GM19351 (cell line): ENCODE results near the gene DSCAML1.

Source experiments
- ATAC-seq: cut with Tn5 transposase; IDR thresholded peaks from one replicate; pipeline ENCODE4 v1.9.1; 2021; ENCODE audit warnings: mild to moderate bottlenecking, moderate library complexity; ENCODE audit not compliant: unreplicated experiment

DSCAML1 gene

GRCh38 chr11:117564321-117564720, 232.7 kb downstream of the DSCAML1 start:
- no peak for ATAC-seq

GRCh38 chr11:117563556-117563955, 233.5 kb downstream of the DSCAML1 start:
- no peak for ATAC-seq

GRCh38 chr11:117562136-117562535, 234.9 kb downstream of the DSCAML1 start:
- no peak for ATAC-seq

- ATAC-seq: no peak
Observed at GRCh38 chr11:117560780-117561530, 236.1 kb downstream of the DSCAML1 start.

GRCh38 chr11:117559698-117560097, 237.3 kb downstream of the DSCAML1 start:
- no peak for ATAC-seq

GRCh38 chr11:117557361-117557760, 239.7 kb downstream of the DSCAML1 start:
- no peak for ATAC-seq

GRCh38 chr11:117554601-117555333, 242.2 kb downstream of the DSCAML1 start:
- no peak for ATAC-seq

- no peak for ATAC-seq
Observed at GRCh38 chr11:117552626-117553025, 244.4 kb downstream of the DSCAML1 start.

GRCh38 chr11:117551761-117552343, 245.2 kb downstream of the DSCAML1 start:
- ATAC-seq: no peak

- ATAC-seq: no peak
Observed at GRCh38 chr11:117550466-117550865, 246.6 kb downstream of the DSCAML1 start.

GRCh38 chr11:117549417-117549816, 247.6 kb downstream of the DSCAML1 start:
- no peak for ATAC-seq

GRCh38 chr11:117548876-117549275, 248.1 kb downstream of the DSCAML1 start:
- no peak for ATAC-seq

GRCh38 chr11:117547946-117548345, 249.1 kb downstream of the DSCAML1 start:
- ATAC-seq: no peak

- no peak for ATAC-seq
Observed at GRCh38 chr11:117547195-117547850, 249.7 kb downstream of the DSCAML1 start.

GRCh38 chr11:117546431-117547194, 250.4 kb downstream of the DSCAML1 start:
- ATAC-seq: no peak

GRCh38 chr11:117545706-117546105, 251.3 kb downstream of the DSCAML1 start:
- no peak for ATAC-seq

GRCh38 chr11:117544130-117544800, 252.8 kb downstream of the DSCAML1 start:
- no peak for ATAC-seq

GRCh38 chr11:117541211-117541610, 255.8 kb downstream of the DSCAML1 start:
- ATAC-seq: no peak

- ATAC-seq: no peak
Observed at GRCh38 chr11:117538263-117539135, 258.5 kb downstream of the DSCAML1 start.
